GM18499 (cell line): Measurements from ENCODE around the gene TESK1.
"Not testable (repeated sequence)": the region's sequence is repeated elsewhere in the genome, so short reads cannot be mapped to it uniquely, and the experiment has no call there.

Experiments used
- ATAC-seq: cut with Tn5 transposase; IDR thresholded peaks from one replicate; pipeline ENCODE4 v1.9.1; 2021; ENCODE audit warnings: moderate number of reproducible peaks; ENCODE audit not compliant: insufficient read depth, unreplicated experiment

TESK1 gene

DNA sequence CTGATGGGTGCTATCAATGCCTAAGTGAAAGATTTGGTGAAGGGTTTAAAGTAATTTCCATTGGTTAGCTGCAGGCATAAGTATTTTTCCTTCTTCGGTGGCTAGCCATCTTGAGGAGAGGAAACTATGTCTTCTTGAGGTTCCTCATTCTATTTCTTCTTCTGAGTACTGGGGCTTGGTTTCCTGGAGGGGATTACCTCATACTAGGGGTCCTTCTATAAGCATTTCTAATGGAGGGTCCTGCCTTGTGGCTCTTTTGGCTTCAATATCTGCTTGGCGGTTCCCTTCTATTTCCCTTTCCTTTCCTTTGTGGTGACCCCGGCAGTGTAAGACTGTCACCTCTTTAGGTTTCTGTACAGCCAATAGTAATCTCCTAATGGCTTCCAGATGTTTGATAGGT is 36.4 kb downstream of the TESK1 start:
- ATAC-seq, result not testable (repeated sequence)

DNA sequence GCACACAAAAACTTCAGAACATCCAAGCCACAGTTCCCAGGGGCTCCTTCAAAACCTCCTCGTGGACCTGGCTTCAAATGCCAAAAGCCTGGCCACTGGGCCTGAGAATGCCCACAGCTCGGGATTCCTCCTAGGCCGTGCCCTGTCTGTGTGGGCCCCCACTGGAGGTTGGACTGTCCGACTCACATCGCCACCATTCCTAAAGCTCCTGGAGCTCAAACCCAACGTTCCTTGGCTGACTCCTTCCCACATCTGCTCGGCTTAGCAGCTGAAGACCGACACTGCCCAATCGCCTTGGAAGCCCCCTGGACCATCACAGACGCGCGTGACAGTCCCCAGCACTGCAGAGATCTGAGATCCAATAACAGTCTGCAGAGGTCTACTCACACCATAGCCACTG is 38.0 kb downstream of the TESK1 start:
- no peak for ATAC-seq

DNA sequence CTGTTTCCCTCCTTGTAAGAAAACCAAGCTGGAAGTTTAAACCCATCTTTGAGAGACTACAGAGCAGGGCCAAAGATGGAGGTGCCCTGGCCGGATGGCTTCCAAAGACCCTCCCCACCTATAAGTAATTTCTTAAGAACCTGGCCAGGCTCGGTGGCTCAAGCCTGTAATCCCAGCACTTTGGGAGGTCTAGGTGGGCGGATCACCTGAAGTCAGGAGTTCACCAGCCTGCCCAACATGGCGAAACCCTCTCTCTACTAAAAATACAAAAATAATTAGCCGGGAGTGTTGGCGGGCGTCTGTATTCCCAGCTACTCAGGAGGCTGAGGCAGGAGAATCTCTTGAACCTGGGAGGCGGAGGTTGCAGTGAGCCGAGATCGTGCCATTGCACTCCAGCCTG is 40.7 kb downstream of the TESK1 start:
- not testable (repeated sequence) for ATAC-seq

DNA sequence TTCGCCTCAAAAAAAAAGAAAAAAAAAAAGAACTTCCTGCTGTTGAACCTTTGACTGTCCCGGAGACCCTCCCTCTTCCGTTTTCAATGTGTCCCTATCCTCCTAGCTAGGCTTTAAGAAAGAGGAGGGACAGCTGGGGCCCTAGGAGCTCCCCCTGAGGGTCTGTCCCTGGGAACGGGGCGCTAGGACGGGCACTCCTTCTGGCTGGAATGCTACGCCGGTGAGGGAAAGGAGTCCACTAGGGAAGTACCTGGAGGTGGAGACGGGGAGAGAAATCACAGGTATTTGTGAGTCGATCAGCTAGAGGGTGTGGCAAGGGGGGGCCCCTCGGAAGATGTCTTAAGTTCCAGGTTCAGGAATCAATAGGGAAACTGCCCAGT is 41.1 kb downstream of the TESK1 start:
- ATAC-seq, result no peak

DNA sequence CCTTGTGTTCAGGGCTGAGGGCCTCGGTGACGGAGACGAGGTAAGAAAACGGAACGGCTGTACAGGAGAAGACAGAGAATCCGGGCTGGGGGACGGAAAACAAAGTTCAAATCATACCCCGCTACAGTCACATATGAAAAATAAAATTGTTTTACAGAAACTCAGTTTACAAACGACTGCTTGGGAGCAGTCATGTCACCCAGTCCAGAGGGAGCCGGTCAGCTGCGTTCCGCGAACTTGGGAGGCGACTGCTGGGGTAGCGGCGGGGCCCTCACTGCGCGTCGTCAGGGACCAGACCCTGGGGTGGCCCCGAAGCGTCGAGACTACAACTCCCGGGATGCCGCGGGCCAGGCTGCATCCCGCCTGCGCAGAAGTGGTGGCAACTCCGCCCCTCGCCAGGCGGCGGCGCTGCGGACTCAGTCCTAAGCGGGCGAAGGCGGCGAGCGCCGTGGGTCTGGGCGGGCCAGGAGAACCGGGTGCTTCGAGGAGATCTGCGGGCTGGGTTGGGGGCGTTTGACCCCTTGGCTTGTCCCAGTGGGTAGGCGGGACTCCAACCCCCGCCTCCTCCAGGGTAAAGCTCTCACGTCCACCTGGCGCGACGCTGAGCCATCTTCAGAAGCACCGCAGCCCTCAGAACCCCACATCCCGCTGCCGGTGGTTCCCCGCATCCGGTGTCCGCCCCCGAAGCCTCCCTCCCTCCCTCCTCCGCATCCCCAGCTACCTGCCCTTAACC is 41.6 kb downstream of the TESK1 start:
- ATAC-seq, result peak; percentile 74

DNA sequence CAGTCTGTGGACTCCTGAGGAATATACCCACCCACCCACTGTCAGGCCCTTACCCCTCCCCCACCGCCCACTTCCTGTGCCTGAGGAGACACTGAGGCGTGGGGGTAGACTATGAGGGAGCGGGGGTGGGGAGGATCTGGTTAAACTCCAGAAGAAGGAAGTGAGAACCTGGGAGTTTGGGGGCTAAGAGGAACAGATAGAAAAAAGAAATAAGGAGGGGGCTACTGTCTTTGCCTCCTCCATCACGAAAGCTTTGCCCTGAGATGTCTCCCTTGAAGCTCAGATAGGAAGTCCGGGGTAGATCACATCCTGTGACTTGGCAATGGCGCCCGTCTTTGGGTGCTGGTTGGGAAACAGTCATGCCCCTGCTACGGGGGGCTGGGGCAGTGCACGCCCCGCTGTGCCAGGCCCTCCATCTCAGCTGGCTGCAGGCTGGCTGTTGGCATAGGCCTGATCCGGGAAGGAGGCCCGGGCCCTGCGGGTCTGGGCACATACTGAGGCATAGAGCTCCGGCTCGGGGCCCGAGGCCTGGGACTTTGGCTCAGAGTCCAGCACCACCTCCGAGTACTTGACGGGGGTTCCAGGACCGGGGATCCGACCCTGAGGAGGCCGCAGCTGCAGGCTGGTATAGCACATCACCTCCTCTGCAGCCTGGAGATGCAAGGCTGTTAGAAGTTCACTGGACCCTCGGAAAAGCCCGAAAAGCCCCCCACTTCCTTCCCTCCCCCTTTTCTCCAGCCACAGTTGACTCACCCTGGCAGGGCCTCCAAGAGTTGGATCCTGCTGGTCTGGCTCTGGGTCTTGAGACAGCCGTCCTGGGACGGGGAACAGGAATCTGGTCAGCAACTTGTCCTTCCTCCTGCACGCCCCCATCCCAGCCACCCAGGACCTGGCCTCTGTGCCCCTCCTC is 44.6 kb downstream of the TESK1 start:
- no peak for ATAC-seq

DNA sequence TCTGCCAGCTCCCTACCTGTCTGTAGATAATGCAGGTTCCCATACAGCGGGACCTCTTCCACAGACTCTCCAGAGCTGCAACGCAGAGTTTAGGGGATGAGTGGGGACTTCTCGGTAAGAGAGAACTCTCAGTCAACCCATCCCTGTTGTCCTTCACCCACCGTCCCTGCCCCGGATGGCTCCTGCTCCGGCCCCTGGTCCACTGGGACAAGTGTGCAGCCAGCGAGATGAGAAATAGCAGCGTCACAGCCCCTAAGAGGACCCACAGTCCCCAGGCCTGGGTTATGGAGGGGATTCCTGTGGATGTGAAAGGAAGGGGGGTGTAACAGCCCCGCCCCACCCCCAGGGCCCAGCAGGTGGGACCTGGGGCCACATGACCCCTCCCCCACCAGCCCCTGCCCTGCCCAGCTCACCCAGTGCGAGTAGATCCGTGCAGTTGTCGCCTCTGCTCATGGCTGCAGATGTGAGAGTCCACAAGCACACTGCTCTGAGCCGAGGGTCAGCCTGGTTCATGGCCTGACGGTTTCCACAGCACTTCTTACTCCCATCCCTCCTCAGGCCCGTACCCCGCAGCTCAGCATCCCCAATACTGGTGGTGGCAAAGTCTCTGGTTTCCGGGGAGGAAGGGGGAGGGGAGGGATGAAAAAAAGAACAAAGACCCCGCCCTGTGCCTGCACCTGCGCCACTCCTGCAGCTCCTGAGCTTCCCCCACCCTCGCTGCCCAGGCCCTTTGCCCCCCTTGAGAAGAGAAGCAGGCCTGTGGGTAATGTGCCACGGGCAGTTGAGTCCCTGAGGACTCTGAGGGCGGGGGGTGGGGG is 45.5 kb downstream of the TESK1 start, which contains the start of gene SIT1:
SIT1 (minus strand) TSS at position 591 of the 818 bp plus-strand sequence; CDS start at position 513, 78 bp downstream.
- no peak for ATAC-seq

DNA sequence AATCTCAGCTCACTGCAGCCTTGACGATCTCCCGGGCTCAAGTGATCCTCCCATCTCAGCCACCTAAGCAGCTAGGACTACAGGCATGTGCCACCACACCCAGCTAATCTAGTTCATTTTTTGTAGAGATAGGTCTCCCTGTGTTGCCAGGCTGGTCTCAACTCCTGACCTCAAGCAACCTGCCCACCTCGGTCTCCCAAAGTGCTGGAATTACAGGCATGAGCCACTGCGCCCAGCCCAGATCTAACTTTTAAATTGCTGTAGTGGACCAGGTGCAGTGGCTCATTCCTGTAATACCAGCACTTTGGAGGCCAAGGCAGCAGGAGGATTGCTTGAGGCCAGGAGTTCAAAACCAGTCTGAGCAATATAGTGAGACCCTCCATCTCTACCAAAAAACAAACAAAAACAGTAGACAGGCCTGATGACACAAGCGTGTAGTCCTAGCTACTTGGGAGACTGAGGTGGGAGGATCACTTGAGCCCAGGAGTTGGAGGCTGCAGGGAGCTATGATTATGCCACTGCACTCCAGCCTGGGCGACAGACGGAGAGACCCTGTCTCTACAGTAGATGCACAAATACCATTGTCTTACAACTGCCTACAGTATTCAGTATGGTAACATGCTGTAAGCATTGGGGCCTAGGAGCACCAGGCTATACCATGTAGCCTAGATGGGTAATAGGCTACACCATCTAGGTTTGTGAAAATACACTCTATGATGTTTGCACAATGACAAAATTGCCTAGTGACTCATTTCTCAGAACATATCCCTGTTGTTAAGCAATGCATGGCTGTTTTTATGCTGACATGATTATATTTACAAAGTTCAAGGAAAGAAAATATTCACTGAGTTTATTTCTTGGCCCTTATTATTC is 47.1 kb downstream of the TESK1 start:
- no peak for ATAC-seq

DNA sequence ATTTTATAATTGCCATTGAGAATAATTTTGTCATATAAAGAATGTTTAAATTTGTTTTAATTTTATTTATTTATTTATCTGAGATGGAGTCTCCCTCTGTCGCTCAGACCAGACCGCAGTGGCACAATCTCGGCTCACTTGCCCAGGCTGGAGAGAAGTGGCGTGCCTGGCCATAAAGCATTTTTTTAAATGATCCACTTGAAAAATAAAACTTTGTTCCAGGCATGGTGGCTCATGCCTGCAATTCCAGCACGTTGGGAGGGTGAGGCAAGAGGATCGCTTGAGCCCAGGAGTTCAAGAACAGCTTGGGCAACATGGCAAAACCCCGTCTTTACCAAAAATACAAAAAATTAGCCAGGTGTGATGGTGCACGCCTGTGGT is 47.8 kb downstream of the TESK1 start:
- ATAC-seq, result no peak

DNA sequence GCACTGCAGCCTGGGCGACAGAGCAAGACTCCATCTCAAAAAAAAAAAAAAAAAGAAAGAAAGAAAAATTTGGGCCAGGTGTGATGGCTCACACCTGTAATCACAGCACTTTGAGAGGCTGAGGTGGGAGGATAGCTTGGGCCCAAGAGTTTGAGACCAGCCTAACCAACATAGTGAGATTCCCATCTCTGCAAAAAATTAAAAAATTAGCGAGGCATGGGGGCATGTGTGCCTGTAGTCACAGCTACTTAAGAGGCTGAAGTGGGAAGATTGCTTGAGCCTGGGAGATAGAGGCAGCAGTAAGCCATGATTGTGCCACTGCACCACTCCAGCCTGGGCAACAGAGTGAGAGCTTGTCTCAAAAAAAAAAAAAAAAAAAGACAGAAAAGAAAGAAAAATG is 48.5 kb downstream of the TESK1 start:
- ATAC-seq, result no peak

DNA sequence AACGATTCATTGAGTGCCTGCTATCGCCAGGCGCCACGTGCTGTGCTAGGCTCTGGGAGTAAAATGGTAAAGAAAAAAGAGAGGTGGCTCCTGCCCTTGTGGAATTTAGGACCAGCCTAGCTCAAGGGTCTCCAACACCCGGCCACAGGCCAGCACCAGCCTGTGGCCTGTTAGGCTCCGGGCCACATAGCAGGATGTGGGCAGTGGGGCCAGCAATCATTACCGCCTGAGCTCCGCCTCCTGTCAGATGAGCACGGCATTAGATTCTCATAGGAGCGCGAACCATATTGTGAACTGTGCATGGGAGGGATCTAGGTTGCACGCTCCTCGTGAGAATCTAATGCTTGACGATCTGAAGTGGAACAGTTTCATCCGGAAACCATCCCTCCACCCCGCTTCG is 51.3 kb downstream of the TESK1 start:
- ATAC-seq, result no peak

DNA sequence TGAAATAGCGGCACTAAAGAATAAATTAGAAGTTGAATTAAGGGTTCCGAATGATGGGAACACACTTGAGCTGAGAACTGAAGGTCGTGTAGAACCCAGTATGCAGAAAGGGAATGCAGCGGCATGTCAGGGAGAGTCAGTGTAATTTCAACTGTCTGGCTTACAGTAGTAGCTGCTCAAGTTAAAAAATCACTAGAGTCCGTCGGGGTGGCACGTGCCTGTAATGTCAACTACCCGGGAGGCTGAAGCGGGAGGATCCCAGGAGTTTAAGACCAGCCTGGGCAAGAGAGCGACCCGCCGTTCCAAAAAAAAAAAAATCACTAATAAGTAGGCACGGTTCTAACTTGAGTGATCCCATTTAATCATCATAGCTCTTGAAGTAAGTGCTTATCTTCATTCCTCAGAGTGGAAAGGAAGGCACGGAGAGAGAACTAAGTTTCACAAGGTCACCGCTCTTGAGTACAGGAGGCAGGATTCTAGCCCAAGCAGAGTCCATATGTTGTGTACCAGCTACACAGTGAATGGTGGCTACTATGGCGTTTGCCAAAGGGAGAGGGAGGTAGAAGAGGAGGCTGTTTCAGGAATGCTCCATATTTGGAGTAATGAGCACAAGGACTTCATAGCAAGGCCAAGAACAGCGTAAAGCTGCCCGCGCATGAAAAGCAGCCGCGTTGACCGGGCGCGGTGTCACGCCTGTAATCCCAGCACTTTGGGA is 51.9 kb downstream of the TESK1 start:
- ATAC-seq, result no peak

DNA sequence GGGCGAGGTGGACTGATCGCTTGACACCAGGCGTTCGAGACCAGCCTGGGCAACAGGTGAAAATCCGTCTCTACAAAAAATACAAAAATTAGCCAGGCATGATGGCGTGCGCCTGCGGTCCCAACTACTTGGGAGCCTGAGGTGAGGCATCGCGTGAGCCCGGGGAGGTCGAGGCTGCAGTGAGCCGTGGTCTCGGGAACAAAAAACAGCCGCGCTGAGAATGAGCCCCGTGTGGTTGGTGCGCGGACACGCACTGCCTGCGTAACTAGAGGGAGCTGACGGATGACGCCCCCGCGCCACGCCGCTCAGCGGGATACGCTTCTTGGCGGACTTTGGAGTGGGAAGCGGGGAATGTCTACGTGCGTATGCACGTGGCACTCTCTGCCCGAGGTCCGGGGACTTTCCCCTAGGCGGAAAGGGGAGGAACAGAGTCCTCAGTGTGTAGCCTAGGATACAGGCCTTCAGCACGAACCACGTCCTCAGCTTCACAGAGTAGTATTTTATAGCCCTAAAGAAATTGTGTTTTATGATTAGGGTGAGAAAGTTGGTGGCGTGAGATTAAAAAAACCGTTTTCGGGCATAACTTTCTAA is 52.6 kb downstream of the TESK1 start, which contains the start of gene RMRP:
RMRP (minus strand) TSS at position 474 of the 591 bp plus-strand sequence.
- ATAC-seq, result peak; percentile 85

DNA sequence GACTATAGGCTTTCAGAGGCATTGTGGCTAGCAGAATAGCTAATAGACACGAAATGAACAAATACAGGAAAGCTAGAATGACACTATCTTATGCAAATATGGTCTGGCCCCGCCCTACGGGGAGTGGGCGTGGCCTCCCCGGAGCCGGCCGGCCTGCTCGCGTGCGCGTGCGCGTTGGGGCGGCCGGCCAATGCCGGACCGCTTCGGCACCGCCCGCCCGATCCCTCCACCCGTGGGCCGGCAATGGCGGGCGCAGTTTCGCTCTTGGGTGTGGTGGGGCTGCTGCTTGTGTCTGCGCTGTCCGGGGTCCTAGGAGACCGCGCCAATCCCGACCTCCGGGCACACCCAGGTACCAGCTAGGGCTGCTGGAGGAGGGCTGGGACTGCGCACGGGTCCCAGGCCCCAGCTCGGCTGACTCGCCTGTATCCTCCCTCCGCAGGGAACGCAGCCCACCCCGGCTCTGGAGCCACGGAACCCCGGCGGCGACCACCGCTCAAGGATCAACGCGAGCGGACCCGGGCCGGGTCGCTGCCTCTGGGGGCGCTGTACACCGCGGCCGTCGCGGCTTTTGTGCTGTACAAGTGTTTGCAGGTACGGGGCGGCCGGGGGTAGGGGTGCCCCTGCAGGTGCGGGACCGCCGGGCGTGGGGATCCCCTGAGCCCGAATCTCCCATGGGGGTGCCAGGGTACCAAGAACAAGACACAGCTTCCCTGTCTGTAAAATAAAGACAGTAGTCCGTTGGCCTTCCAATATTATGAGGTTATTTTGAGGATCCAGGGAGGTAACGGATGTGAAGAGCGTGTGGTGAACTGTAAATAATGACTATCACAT is 53.3 kb downstream of the TESK1 start, which contains the start of gene CCDC107:
CCDC107 (plus strand) TSS at position 156 of the 831 bp plus-strand sequence; CDS start at position 244, 88 bp downstream.
- ATAC-seq, result peak; percentile 31

DNA sequence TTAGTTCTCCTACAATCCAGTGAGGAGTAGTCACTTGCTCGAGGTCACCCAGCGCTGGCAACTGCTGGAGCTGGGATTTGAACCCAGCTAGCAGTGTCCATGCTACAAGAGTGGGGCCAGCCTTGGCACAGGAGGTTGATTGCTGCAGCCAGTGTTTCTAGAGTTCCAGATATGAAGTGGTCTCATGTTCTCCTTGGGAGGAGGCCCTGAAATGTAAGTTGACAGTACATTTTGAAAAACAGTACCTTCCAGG is 53.8 kb downstream of the TESK1 start:
- ATAC-seq, result no peak

DNA sequence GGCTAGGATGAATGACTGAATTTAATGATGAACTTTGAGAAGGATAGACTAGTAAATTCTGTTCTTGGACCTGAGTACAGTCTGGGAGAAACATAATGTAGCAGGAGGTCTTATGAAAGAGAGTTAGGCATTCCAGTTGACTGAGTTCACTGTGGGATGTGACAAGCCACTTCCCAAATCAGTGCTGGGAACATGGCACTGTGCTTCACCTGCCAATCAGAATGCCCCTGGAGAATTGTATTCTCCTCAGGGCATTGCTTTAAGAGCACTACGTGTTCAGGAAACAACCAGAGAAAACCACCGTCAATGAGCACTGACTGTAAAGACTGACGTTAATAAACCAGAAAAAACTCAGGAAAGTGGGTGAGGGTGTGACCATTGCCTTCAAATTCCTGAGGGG is 54.3 kb downstream of the TESK1 start:
- no peak for ATAC-seq
